ENCODE results near the gene CA12. TPM values are rescaled to one million over a fixed set of nuclear protein-coding genes. Genes with fewer than 3 reads are reported as not detected.

Gene CA12
- total RNA-seq, 1 donor from 2014 or later, result 1.6 TPM

GRCh38 chr15:63369781-63370180 is 11.9 kb downstream of the CA12 start:
- Histone ChIP-seq H3K36me3 (ENCODE audit: control insufficient read depth in 3 of 3, insufficient read depth in 3 of 3, low read length in 3 of 3) (no peaks in the 10 kb centered on the region), H3K27ac (ENCODE audit: low read depth, low read length) (no peak overlapping the region)

GRCh38 chr15:63369296-63369695 is 12.3 kb downstream of the CA12 start:
- no peak overlapping the region for H3K27ac ChIP-seq (ENCODE audit: low read depth, low read length)
- no peaks in the 10 kb centered on the region for H3K27me3 ChIP-seq (ENCODE audit: control insufficient read depth in 3 of 3, insufficient read depth in 3 of 3, low read length in 3 of 3)
- no peaks in the 10 kb centered on the region for H3K9me3 ChIP-seq (ENCODE audit: control insufficient read depth in 3 of 3, low read length in 3 of 3)
- no peak overlapping the region for H3K9ac ChIP-seq (ENCODE audit: low read depth in 1 of 3, low read length in 3 of 3)
- H3K4me1 ChIP-seq (ENCODE audit: control insufficient read depth in 3 of 3, insufficient read depth in 3 of 3, low read length in 3 of 3), result peaks cover 13 to 28% (median 26%) of the 10 kb centered on the region in 3 donors
- H3K4me3 ChIP-seq (ENCODE audit: low read length in 3 of 3), result no peak overlapping the region
- no peaks in the 10 kb centered on the region for H3K36me3 ChIP-seq (ENCODE audit: control insufficient read depth in 3 of 3, insufficient read depth in 3 of 3, low read length in 3 of 3)

More at GRCh38 chr15:63369781-63370180, 11.9 kb downstream of the CA12 start:
- Histone ChIP-seq H3K4me3 (ENCODE audit: low read length in 3 of 3) (no peak overlapping the region), H3K9me3 (ENCODE audit: control insufficient read depth in 3 of 3, low read length in 3 of 3) (no peaks in the 10 kb centered on the region), H3K9ac (ENCODE audit: low read depth in 1 of 3, low read length in 3 of 3) (no peak overlapping the region), H3K4me1 (ENCODE audit: control insufficient read depth in 3 of 3, insufficient read depth in 3 of 3, low read length in 3 of 3) (peaks cover 14 to 28% (median 28%) of the 10 kb centered on the region in 3 donors), H3K27me3 (ENCODE audit: control insufficient read depth in 3 of 3, insufficient read depth in 3 of 3, low read length in 3 of 3) (no peaks in the 10 kb centered on the region)

- Histone ChIP-seq H3K9me3 (ENCODE audit: control insufficient read depth in 3 of 3, low read length in 3 of 3) (no peaks in the 10 kb centered on the region), H3K4me1 (ENCODE audit: control insufficient read depth in 3 of 3, insufficient read depth in 3 of 3, low read length in 3 of 3) (peaks cover 13 to 29% (median 24%) of the 10 kb centered on the region in 3 donors), H3K27ac (ENCODE audit: low read depth, low read length) (no peak overlapping the region), H3K4me3 (ENCODE audit: low read length in 3 of 3) (no peak overlapping the region), H3K36me3 (ENCODE audit: control insufficient read depth in 3 of 3, insufficient read depth in 3 of 3, low read length in 3 of 3) (no peaks in the 10 kb centered on the region), H3K9ac (ENCODE audit: low read depth in 1 of 3, low read length in 3 of 3) (no peak overlapping the region), H3K27me3 (ENCODE audit: control insufficient read depth in 3 of 3, insufficient read depth in 3 of 3, low read length in 3 of 3) (no peaks in the 10 kb centered on the region)
These were observed 13.1 kb downstream of the CA12 start for GRCh38 chr15:63368503-63368902.

- Histone ChIP-seq H3K36me3 (ENCODE audit: control insufficient read depth in 3 of 3, insufficient read depth in 3 of 3, low read length in 3 of 3) (no peaks in the 10 kb centered on the region), H3K27me3 (ENCODE audit: control insufficient read depth in 3 of 3, insufficient read depth in 3 of 3, low read length in 3 of 3) (no peaks in the 10 kb centered on the region), H3K27ac (ENCODE audit: low read depth, low read length) (no peak overlapping the region), H3K9ac (ENCODE audit: low read depth in 1 of 3, low read length in 3 of 3) (no peak overlapping the region), H3K9me3 (ENCODE audit: control insufficient read depth in 3 of 3, low read length in 3 of 3) (no peaks in the 10 kb centered on the region), H3K4me3 (ENCODE audit: low read length in 3 of 3) (no peak overlapping the region), H3K4me1 (ENCODE audit: control insufficient read depth in 3 of 3, insufficient read depth in 3 of 3, low read length in 3 of 3) (peaks cover 13 to 34% (median 24%) of the 10 kb centered on the region in 3 donors)
These were observed 13.7 kb downstream of the CA12 start for GRCh38 chr15:63367900-63368299.

GRCh38 chr15:63367390-63367789 is 14.3 kb downstream of the CA12 start:
- H3K36me3 ChIP-seq (ENCODE audit: control insufficient read depth in 3 of 3, insufficient read depth in 3 of 3, low read length in 3 of 3), result no peaks in the 10 kb centered on the region
- H3K9me3 ChIP-seq (ENCODE audit: control insufficient read depth in 3 of 3, low read length in 3 of 3), result no peaks in the 10 kb centered on the region
- no peaks in the 10 kb centered on the region for H3K27me3 ChIP-seq (ENCODE audit: control insufficient read depth in 3 of 3, insufficient read depth in 3 of 3, low read length in 3 of 3)
- no peak overlapping the region for H3K9ac ChIP-seq (ENCODE audit: low read depth in 1 of 3, low read length in 3 of 3)
- peaks cover 13 to 32% (median 19%) of the 10 kb centered on the region in 3 donors for H3K4me1 ChIP-seq (ENCODE audit: control insufficient read depth in 3 of 3, insufficient read depth in 3 of 3, low read length in 3 of 3)
- no peak overlapping the region for H3K27ac ChIP-seq (ENCODE audit: low read depth, low read length)
- no peak overlapping the region for H3K4me3 ChIP-seq (ENCODE audit: low read length in 3 of 3)

GRCh38 chr15:63366451-63366850 is 15.2 kb downstream of the CA12 start:
- Histone ChIP-seq H3K36me3 (ENCODE audit: control insufficient read depth in 3 of 3, insufficient read depth in 3 of 3, low read length in 3 of 3) (no peaks in the 10 kb centered on the region), H3K9me3 (ENCODE audit: control insufficient read depth in 3 of 3, low read length in 3 of 3) (no peaks in the 10 kb centered on the region), H3K9ac (ENCODE audit: low read depth in 1 of 3, low read length in 3 of 3) (no peak overlapping the region), H3K4me1 (ENCODE audit: control insufficient read depth in 3 of 3, insufficient read depth in 3 of 3, low read length in 3 of 3) (peaks cover 9 to 27% (median 13%) of the 10 kb centered on the region in 3 donors), H3K27me3 (ENCODE audit: control insufficient read depth in 3 of 3, insufficient read depth in 3 of 3, low read length in 3 of 3) (no peaks in the 10 kb centered on the region), H3K27ac (ENCODE audit: low read depth, low read length) (no peak overlapping the region), H3K4me3 (ENCODE audit: low read length in 3 of 3) (no peak overlapping the region)

- H3K4me1 ChIP-seq (ENCODE audit: control insufficient read depth in 3 of 3, insufficient read depth in 3 of 3, low read length in 3 of 3), result peaks cover 9 to 25% (median 13%) of the 10 kb centered on the region in 3 donors
- peak overlapping the region in 1 of 3 donors; percentile 8 for H3K9ac ChIP-seq (ENCODE audit: low read depth in 1 of 3, low read length in 3 of 3)
- no peaks in the 10 kb centered on the region for H3K36me3 ChIP-seq (ENCODE audit: control insufficient read depth in 3 of 3, insufficient read depth in 3 of 3, low read length in 3 of 3)
- no peaks in the 10 kb centered on the region for H3K27me3 ChIP-seq (ENCODE audit: control insufficient read depth in 3 of 3, insufficient read depth in 3 of 3, low read length in 3 of 3)
- H3K27ac ChIP-seq (ENCODE audit: low read depth, low read length), result no peak overlapping the region
- no peak overlapping the region for H3K4me3 ChIP-seq (ENCODE audit: low read length in 3 of 3)
- H3K9me3 ChIP-seq (ENCODE audit: control insufficient read depth in 3 of 3, low read length in 3 of 3), result no peaks in the 10 kb centered on the region
These were observed 16.4 kb downstream of the CA12 start for GRCh38 chr15:63365273-63365680.

GRCh38 chr15:63364399-63365272 is 17.0 kb downstream of the CA12 start:
- Histone ChIP-seq H3K27ac (ENCODE audit: low read depth, low read length) (no peak overlapping the region), H3K9ac (ENCODE audit: low read depth in 1 of 3, low read length in 3 of 3) (peak overlapping the region in 1 of 3 donors; percentile 45), H3K4me3 (ENCODE audit: low read length in 3 of 3) (peak overlapping the region in 1 of 3 donors; percentile 1), H3K36me3 (ENCODE audit: control insufficient read depth in 3 of 3, insufficient read depth in 3 of 3, low read length in 3 of 3) (no peaks in the 10 kb centered on the region), H3K9me3 (ENCODE audit: control insufficient read depth in 3 of 3, low read length in 3 of 3) (peaks cover 0 to 3% (median 0%) of the 10 kb centered on the region in 3 donors), H3K4me1 (ENCODE audit: control insufficient read depth in 3 of 3, insufficient read depth in 3 of 3, low read length in 3 of 3) (peaks cover 9 to 25% (median 13%) of the 10 kb centered on the region in 3 donors), H3K27me3 (ENCODE audit: control insufficient read depth in 3 of 3, insufficient read depth in 3 of 3, low read length in 3 of 3) (no peaks in the 10 kb centered on the region)

GRCh38 chr15:63363292-63363691 is 18.4 kb downstream of the CA12 start:
- Histone ChIP-seq H3K4me3 (ENCODE audit: low read length in 3 of 3) (no peak overlapping the region), H3K36me3 (ENCODE audit: control insufficient read depth in 3 of 3, insufficient read depth in 3 of 3, low read length in 3 of 3) (no peaks in the 10 kb centered on the region), H3K27ac (ENCODE audit: low read depth, low read length) (no peak overlapping the region), H3K9me3 (ENCODE audit: control insufficient read depth in 3 of 3, low read length in 3 of 3) (peaks cover 0 to 3% (median 0%) of the 10 kb centered on the region in 3 donors), H3K9ac (ENCODE audit: low read depth in 1 of 3, low read length in 3 of 3) (no peak overlapping the region), H3K4me1 (ENCODE audit: control insufficient read depth in 3 of 3, insufficient read depth in 3 of 3, low read length in 3 of 3) (peaks cover 6 to 23% (median 13%) of the 10 kb centered on the region in 3 donors), H3K27me3 (ENCODE audit: control insufficient read depth in 3 of 3, insufficient read depth in 3 of 3, low read length in 3 of 3) (no peaks in the 10 kb centered on the region)

GRCh38 chr15:63362885-63363284 is 18.8 kb downstream of the CA12 start:
- Histone ChIP-seq H3K36me3 (ENCODE audit: control insufficient read depth in 3 of 3, insufficient read depth in 3 of 3, low read length in 3 of 3) (no peaks in the 10 kb centered on the region), H3K9me3 (ENCODE audit: control insufficient read depth in 3 of 3, low read length in 3 of 3) (peaks cover 0 to 3% (median 0%) of the 10 kb centered on the region in 3 donors), H3K4me3 (ENCODE audit: low read length in 3 of 3) (no peak overlapping the region), H3K4me1 (ENCODE audit: control insufficient read depth in 3 of 3, insufficient read depth in 3 of 3, low read length in 3 of 3) (peaks cover 6 to 23% (median 13%) of the 10 kb centered on the region in 3 donors), H3K9ac (ENCODE audit: low read depth in 1 of 3, low read length in 3 of 3) (no peak overlapping the region), H3K27ac (ENCODE audit: low read depth, low read length) (no peak overlapping the region), H3K27me3 (ENCODE audit: control insufficient read depth in 3 of 3, insufficient read depth in 3 of 3, low read length in 3 of 3) (no peaks in the 10 kb centered on the region)
